Measurements from ENCODE around the gene GJB5.

GJB5 gene

DNA sequence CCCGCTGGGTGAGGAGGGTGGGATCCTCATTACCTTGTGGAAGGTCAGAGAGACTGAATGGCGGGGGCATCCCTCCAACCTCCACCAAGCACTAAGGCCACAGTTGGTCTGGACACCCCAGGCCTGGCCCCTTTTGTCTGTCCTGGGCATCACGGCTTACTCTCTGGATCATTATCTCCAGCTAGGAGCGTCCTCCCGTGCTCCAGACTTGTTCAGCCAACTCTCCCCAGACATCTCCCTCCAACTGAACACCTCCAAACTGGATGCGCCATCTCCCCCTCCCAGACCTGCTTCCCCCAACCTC lies 7.3 kb upstream of the GJB5 start:
- no peak for TF ChIP-seq TAF1 (IDR thresholded peaks at IDR 0.05; ENCODE audit: borderline replicate concordance, insufficient read depth, low read length)
- no peak for TF ChIP-seq POLR2AphosphoS5 (IDR thresholded peaks at IDR 0.05; ENCODE audit: low read depth, low read length)
- TF ChIP-seq, protein P1, sequence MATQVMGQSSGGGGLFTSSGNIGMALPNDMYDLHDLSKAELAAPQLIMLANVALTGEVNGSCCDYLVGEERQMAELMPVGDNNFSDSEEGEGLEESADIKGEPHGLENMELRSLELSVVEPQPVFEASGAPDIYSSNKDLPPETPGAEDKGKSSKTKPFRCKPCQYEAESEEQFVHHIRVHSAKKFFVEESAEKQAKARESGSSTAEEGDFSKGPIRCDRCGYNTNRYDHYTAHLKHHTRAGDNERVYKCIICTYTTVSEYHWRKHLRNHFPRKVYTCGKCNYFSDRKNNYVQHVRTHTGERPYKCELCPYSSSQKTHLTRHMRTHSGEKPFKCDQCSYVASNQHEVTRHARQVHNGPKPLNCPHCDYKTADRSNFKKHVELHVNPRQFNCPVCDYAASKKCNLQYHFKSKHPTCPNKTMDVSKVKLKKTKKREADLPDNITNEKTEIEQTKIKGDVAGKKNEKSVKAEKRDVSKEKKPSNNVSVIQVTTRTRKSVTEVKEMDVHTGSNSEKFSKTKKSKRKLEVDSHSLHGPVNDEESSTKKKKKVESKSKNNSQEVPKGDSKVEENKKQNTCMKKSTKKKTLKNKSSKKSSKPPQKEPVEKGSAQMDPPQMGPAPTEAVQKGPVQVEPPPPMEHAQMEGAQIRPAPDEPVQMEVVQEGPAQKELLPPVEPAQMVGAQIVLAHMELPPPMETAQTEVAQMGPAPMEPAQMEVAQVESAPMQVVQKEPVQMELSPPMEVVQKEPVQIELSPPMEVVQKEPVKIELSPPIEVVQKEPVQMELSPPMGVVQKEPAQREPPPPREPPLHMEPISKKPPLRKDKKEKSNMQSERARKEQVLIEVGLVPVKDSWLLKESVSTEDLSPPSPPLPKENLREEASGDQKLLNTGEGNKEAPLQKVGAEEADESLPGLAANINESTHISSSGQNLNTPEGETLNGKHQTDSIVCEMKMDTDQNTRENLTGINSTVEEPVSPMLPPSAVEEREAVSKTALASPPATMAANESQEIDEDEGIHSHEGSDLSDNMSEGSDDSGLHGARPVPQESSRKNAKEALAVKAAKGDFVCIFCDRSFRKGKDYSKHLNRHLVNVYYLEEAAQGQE (IDR thresholded peaks at IDR 0.05; ENCODE audit: insufficient read depth in 1 of 2, low read depth in 2 of 2, low read length in 2 of 2) = no peak
- TF ChIP-seq SIN3A (IDR thresholded peaks at IDR 0.05; ENCODE audit: borderline replicate concordance, insufficient read depth, low read length) = no peak

- TF ChIP-seq POLR2AphosphoS5 (IDR thresholded peaks at IDR 0.05; ENCODE audit: low read depth, low read length) = no peak
- no peak for TF ChIP-seq TAF1 (IDR thresholded peaks at IDR 0.05; ENCODE audit: borderline replicate concordance, insufficient read depth, low read length)
- TF ChIP-seq FOXP2 (optimal IDR thresholded peaks at IDR 0.05; ENCODE audit: borderline replicate concordance, extremely low read depth, extremely low read length, insufficient read depth) = no peak
- TF ChIP-seq SIN3A (IDR thresholded peaks at IDR 0.05; ENCODE audit: borderline replicate concordance, insufficient read depth, low read length) = no peak
- TF ChIP-seq, protein P1 (IDR thresholded peaks at IDR 0.05; ENCODE audit: insufficient read depth in 1 of 2, low read depth in 2 of 2, low read length in 2 of 2) = no peak
Measured at GRCh38 chr1:34749992-34750391, 4.9 kb upstream of the GJB5 start.

DNA sequence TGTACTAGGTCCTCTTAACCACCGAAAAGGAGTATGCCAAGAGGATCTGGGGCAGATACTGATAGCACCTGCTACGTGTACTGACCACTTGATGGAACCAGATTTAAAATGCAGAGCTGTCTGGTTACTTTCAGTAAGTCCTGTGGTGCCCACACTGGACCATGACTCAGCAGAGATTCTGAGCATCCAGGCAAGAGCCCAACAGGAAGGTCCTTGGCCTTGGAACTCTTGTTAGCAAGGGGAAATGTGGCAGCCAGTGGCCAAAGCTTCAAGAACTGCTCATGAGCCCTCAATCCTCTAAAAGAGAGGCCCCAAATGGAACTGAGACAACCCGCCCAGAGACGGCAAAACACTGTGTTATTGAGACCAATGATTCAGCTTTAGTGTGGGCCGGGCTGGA lies 4.2 kb upstream of the GJB5 start:
- TF ChIP-seq SIN3A (IDR thresholded peaks at IDR 0.05; ENCODE audit: borderline replicate concordance, insufficient read depth, low read length) = no peak

DNA sequence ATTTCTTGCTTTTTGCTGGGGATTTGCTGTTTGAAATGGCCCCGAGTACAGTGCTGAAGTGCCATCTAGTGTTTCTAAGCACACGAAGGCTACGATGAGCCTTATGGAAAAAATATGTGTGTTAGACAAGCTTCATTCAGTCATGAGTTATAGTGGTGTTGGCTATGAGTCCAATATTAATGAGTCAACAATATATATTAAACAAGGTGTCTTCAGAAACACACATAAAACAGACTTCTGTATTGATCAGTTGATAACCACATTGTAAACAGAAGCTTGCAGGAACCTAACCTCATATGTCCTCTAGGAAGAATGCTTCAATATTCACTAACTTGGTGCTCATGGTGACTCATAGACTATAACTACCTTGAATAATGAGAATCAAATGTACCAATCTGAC lies 1.7 kb upstream of the GJB5 start:
- TF ChIP-seq FOXP2 (optimal IDR thresholded peaks at IDR 0.05; ENCODE audit: borderline replicate concordance, extremely low read depth, extremely low read length, insufficient read depth) (no peak), TAF1 (IDR thresholded peaks at IDR 0.05; ENCODE audit: borderline replicate concordance, insufficient read depth, low read length) (no peak)
- TF ChIP-seq, protein P1 (IDR thresholded peaks at IDR 0.05; ENCODE audit: insufficient read depth in 1 of 2, low read depth in 2 of 2, low read length in 2 of 2) = no peak

- TF ChIP-seq, protein P1 (IDR thresholded peaks at IDR 0.05; ENCODE audit: insufficient read depth in 1 of 2, low read depth in 2 of 2, low read length in 2 of 2) = no peak
- no peak for TF ChIP-seq SIN3A (IDR thresholded peaks at IDR 0.05; ENCODE audit: borderline replicate concordance, insufficient read depth, low read length)
- no peak for TF ChIP-seq POLR2AphosphoS5 (IDR thresholded peaks at IDR 0.05; ENCODE audit: low read depth, low read length)
- no peak for TF ChIP-seq FOXP2 (optimal IDR thresholded peaks at IDR 0.05; ENCODE audit: borderline replicate concordance, extremely low read depth, extremely low read length, insufficient read depth)
- TF ChIP-seq TAF1 (IDR thresholded peaks at IDR 0.05; ENCODE audit: borderline replicate concordance, insufficient read depth, low read length) = no peak
Measured at GRCh38 chr1:34755961-34756360, 1.1 kb downstream of the GJB5 start.
